Measurements from ENCODE around the gene TMEM209. TPM values are rescaled to one million over a fixed set of nuclear protein-coding genes. Genes with fewer than 3 reads are reported as not detected.
A peak's percentile ranks its signal among the peaks of the same experiment; 100 is the strongest.
"Not testable (repeated sequence)": the region's sequence is repeated elsewhere in the genome, so short reads cannot be mapped to it uniquely, and the experiment has no call there.

Gene TMEM209
- 13.2 to 14.8 TPM (median 14.8 TPM) in 3 replicates for total RNA-seq
- long read RNA-seq, transcript TMEM209-201 (15 exons, 3,545 nt) = major isoform, 12 of 14 reads
- long read RNA-seq, partial matches to known transcripts = 1 of 14 reads
- long read RNA-seq, other reads (novel, unspliced or antisense) = 1 of 14 reads

DNA sequence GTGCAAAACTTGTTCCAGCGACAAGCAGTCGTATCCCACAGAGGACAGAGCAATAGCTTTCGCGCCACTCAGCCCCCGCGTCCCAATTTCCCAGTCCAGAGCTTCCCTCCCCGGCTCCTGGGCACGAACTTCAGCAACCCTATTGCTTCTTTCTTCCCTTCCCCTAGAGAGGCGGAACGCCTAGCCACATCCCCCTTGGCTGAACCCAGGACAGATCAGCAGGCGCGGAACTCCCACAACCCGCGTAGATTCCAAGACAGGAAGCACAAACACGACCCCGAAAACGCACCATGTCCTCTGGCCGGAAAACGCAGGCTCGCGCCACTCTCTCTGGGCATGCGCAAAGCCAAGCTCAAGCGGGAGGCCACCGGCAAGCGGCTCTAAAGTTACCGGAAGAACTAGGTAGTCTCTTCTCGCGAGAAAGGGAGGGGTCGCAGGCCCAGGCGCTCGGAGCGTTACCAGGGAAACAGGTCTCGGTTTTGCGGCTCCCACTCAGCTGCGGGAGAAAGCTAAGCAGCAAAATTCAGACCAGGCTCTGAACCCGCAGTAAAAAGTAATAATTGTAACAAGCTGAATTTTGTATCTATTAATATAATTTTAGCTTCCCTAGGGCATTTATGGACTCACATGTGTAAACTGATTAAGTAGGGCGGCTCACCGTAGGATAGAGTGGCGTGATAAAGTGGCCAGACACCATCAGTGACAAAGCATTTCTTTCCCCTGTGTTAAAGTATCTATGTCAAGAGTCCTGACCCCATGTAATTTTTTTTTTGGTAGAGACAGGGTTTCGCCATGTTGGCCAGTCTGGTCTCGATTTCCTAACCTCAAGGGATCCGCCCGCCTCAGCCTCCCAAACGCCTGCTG is at the start of gene TMEM209:
TMEM209 (minus strand) TSS at position 323 of the 864 bp plus-strand sequence; CDS start at position 292, 31 bp downstream.
- peak within 1 kb of the TSS; percentile 95 for H3K4me3 Mint-ChIP-seq (ENCODE audit: unreplicated experiment)
- no peaks in the 10 kb centered on the region for H3K27me3 Mint-ChIP-seq (ENCODE audit: low read depth)
- no peak for TF ChIP-seq CTCF (IDR thresholded peaks at IDR 0.05)
- peak; percentile 97 for DNase-seq (ENCODE audit: low spot score)
- H3K4me1 Mint-ChIP-seq (ENCODE audit: low read depth) = peaks cover 18% of the 10 kb centered on the region
- H3K27ac Mint-ChIP-seq (ENCODE audit: unreplicated experiment) = peak within 1 kb of the TSS; percentile 99
- H3K9me3 Mint-ChIP-seq (ENCODE audit: low read depth) = no peaks in the 10 kb centered on the region
- H3K36me3 Mint-ChIP-seq (ENCODE audit: low read depth) = peaks cover 8% of the 10 kb centered on the region

DNA sequence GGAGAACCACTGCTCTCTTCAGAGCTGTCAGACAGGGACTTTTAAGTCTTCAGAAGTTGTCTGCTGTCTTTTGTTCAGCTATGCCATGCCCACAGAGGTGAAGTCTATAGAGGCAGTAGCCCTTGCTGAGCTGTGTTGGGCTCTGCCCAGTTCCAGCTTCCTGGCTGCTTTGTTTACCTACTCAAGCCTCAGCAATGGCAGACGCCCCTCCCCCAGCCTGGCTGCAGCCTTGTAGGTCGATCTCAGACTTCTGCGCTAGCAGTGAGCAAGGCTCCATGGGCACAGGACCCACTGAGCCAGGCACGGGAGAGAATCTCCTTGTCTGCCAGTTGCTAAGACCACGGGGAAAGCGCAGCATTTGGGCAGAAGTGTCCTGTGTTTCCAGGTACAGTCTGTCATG is 49.3 kb upstream of the TMEM209 start:
- Mint-ChIP-seq H3K4me1 (ENCODE audit: low read depth) (no peaks in the 10 kb centered on the region), H3K27ac (ENCODE audit: unreplicated experiment) (no peak overlapping the region), H3K27me3 (ENCODE audit: low read depth) (no peaks in the 10 kb centered on the region), H3K36me3 (ENCODE audit: low read depth) (peaks cover 7% of the 10 kb centered on the region), H3K4me3 (ENCODE audit: unreplicated experiment) (no peak overlapping the region), H3K9me3 (ENCODE audit: low read depth) (peaks cover 30% of the 10 kb centered on the region)
- TF ChIP-seq CTCF (IDR thresholded peaks at IDR 0.05) = no peak
- DNase-seq (ENCODE audit: low spot score) = no peak

GRCh38 chr7:130249626-130250025 is 44.4 kb upstream of the TMEM209 start:
- H3K27me3 Mint-ChIP-seq (ENCODE audit: low read depth); H3K27ac Mint-ChIP-seq (ENCODE audit: unreplicated experiment); H3K36me3 Mint-ChIP-seq (ENCODE audit: low read depth); DNase-seq (ENCODE audit: low spot score); H3K4me1 Mint-ChIP-seq (ENCODE audit: low read depth); H3K4me3 Mint-ChIP-seq (ENCODE audit: unreplicated experiment): not testable (repeated sequence)
- H3K9me3 Mint-ChIP-seq (ENCODE audit: low read depth) = peaks cover 41% of the 10 kb centered on the region

GRCh38 chr7:130248842-130249241 is 43.6 kb upstream of the TMEM209 start:
- H3K27me3 Mint-ChIP-seq (ENCODE audit: low read depth) = not testable (repeated sequence)
- peaks cover 38% of the 10 kb centered on the region for H3K9me3 Mint-ChIP-seq (ENCODE audit: low read depth)

GRCh38 chr7:130246491-130246890 is 41.3 kb upstream of the TMEM209 start:
- H3K27ac Mint-ChIP-seq (ENCODE audit: unreplicated experiment); H3K36me3 Mint-ChIP-seq (ENCODE audit: low read depth); DNase-seq (ENCODE audit: low spot score); H3K27me3 Mint-ChIP-seq (ENCODE audit: low read depth); H3K4me3 Mint-ChIP-seq (ENCODE audit: unreplicated experiment): not testable (repeated sequence)
- Mint-ChIP-seq H3K9me3 (ENCODE audit: low read depth) (peaks cover 21% of the 10 kb centered on the region), H3K4me1 (ENCODE audit: low read depth) (peaks cover 13% of the 10 kb centered on the region)

More at GRCh38 chr7:130248842-130249241, 43.6 kb upstream of the TMEM209 start:
- H3K4me3 Mint-ChIP-seq (ENCODE audit: unreplicated experiment); H3K27ac Mint-ChIP-seq (ENCODE audit: unreplicated experiment); DNase-seq (ENCODE audit: low spot score); H3K36me3 Mint-ChIP-seq (ENCODE audit: low read depth); H3K4me1 Mint-ChIP-seq (ENCODE audit: low read depth): not testable (repeated sequence)

- H3K36me3 Mint-ChIP-seq (ENCODE audit: low read depth); H3K4me3 Mint-ChIP-seq (ENCODE audit: unreplicated experiment); DNase-seq (ENCODE audit: low spot score); H3K27ac Mint-ChIP-seq (ENCODE audit: unreplicated experiment); H3K27me3 Mint-ChIP-seq (ENCODE audit: low read depth): not testable (repeated sequence)
- peaks cover 14% of the 10 kb centered on the region for H3K9me3 Mint-ChIP-seq (ENCODE audit: low read depth)
- peaks cover 13% of the 10 kb centered on the region for H3K4me1 Mint-ChIP-seq (ENCODE audit: low read depth)
These were observed 38.3 kb upstream of the TMEM209 start for GRCh38 chr7:130243486-130243885.

DNA sequence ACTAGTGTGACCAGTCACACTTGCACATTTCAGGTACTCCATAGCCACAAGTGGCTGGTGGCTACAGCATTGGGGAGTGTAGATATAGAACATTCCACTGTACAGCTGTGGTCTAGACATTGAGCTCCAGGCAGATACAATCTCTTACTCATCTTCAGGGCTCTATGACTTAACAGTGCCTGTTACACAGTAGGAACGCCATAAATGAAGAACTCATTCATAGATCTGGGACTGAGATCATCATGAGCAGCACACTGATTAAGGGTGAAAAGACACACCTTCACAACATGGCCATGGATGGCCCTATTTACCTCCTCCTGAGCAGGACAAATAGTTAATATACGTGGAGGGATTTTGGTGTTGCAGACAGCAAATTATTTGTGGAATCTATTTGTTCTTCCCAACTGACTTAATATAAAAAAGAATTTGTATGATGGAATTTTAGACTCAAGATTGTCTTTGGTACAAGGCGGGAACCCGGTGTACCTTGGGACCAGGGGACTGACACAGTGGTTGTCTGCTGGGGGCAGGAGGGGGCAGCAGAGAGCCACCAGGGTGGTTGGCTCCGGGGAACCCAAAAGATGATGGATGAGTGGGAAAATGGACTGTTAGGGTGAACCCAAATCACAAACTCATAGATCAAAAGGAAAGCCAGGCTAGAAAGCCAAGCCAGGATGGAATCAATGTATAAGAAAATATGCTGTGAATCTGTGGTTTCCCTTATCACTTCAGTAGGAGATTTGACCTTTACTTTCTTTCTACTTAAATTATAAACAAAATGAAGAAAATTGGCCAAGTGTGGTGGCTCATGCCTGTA is 37.2 kb upstream of the TMEM209 start:
- TF ChIP-seq CTCF (IDR thresholded peaks at IDR 0.05) = peak; percentile 92
- no peak for DNase-seq (ENCODE audit: low spot score)
- H3K36me3 Mint-ChIP-seq (ENCODE audit: low read depth) = no peaks in the 10 kb centered on the region
- H3K9me3 Mint-ChIP-seq (ENCODE audit: low read depth) = peaks cover 14% of the 10 kb centered on the region
- no peak overlapping the region for H3K4me3 Mint-ChIP-seq (ENCODE audit: unreplicated experiment)
- peak overlapping the region; percentile 4 for H3K27ac Mint-ChIP-seq (ENCODE audit: unreplicated experiment)
- no peaks in the 10 kb centered on the region for H3K27me3 Mint-ChIP-seq (ENCODE audit: low read depth)
- H3K4me1 Mint-ChIP-seq (ENCODE audit: low read depth) = peaks cover 13% of the 10 kb centered on the region

Measured in chondrocyte (in vitro differentiated cells).